Upper lobe of right lung (tissue), 1 donor: ENCODE results near the gene CILP. TPM values are rescaled to one million over a fixed set of nuclear protein-coding genes. Genes with fewer than 3 reads are reported as not detected.
"Not testable (repeated sequence)": the region's sequence is repeated elsewhere in the genome, so short reads cannot be mapped to it uniquely, and the experiment has no call there.

Experiments used
- ATAC-seq: fragments of 200-7000 bp; cut with Tn5 transposase; one replicate; pipeline ENCODE4 v1.9.1; 2020; ENCODE audit warnings: mild to moderate bottlenecking, moderate library complexity
- DNase-seq: peaks from one replicate; pipeline ENCODE4 v3.0.0-alpha.2; 2020
- H3K27ac ChIP-seq: fragments of 200-600 bp; one replicate; pipeline ENCODE4 v1.8.0; 2022
- H3K27me3 ChIP-seq: fragments of 200-600 bp; one replicate; pipeline ENCODE4 v1.8.0; 2022; ENCODE audit warnings: mild to moderate bottlenecking
- H3K36me3 ChIP-seq: fragments of 200-600 bp; one replicate; pipeline ENCODE4 v1.8.0; 2022
- H3K4me1 ChIP-seq: fragments of 200-600 bp; one replicate; pipeline ENCODE4 v1.8.0; 2022
- H3K4me3 ChIP-seq: fragments of 200-600 bp; one replicate; pipeline ENCODE4 v1.8.0; 2022; ENCODE audit warnings: mild to moderate bottlenecking
- H3K9me3 ChIP-seq: fragments of 200-600 bp; one replicate; pipeline ENCODE4 v1.8.0; 2022
- intact Hi-C: fragments of 100-400 bp; cut with DNase I; formaldehyde crosslinking; loops from one replicate; pipeline ENCODE4 v1.11.0; 2022
- total RNA-seq: library from RNA; stranded (reverse); fragmentation: NEBNext Ultra II Directional; extraction: Animal tissue kit (Norgen Biotek cat#: 25700); gene quantifications from one replicate; pipeline ENCODE4 v1.2.1, GENCODE V29; 2021
- TF ChIP-seq, protein P1 (sequence below): fragments of 200-600 bp; IDR thresholded peaks from one replicate; pipeline ENCODE4 v1.8.0; 2022; ENCODE audit warnings: antibody characterized with exemption
- donor health status: DM: no; HTN: yes; CAD: no; lungs with severe emphysema.

The CILP gene
- total RNA-seq, 1 donor from 2014 or later: 1.1 TPM

DNA sequence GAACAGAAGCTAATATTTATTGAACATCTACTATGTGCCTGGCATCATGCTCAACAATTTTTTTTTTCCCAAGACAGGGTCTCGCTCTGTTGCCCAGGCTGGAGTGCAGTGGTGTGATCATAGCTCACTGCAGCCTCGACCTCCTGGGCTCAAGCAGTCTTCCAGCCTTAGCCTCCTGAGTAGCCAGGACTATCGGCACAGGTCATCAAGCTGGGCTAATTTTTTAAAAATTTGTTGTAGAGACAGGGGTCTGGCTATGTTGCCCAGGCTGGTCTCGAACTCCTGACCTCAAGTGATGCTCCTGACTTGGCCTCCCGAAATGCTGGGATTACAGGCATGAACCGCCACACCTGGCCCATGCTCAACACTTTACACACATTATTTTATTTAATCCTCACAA lies 35.7 kb upstream of the CILP start:
- intact Hi-C loops: no loop called here
- no peak for ATAC-seq
- no peaks in the 10 kb centered on the region for H3K4me1 ChIP-seq

DNA sequence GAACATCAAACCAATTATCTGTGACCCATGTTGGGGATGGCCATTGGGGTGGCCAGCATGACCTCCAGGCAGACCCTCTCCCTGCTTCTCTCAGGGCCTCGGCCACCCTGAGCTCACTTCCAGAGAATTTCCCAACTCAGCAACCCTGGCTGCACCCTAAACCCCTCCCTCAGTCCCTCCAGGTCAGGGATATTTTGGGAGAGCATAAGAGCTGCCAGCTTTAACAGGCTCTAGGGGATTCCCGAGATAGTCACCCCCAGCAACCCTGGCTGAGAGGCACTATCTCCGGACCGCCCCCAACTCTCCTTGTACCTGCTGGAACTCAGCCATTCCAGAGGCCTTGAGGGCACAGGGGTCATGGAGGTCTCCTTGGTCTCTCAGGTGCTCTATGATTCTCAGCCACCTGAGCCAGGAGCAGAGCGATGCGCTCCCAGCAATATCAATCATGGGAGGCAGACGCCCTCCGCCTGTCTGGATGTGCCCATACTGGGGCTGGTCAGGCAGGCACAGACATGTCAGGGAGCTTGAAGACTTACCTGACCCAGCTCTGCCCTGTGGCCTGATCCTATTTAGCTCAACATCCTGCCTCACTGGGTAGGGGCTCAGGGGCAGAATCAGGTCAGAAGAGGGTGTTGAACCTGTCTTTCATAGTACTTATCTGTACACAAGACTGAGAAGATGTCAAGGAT lies 34.9 kb upstream of the CILP start:
- intact Hi-C loops: no loop called here
- Histone ChIP-seq H3K9me3 (no peaks in the 10 kb centered on the region), H3K27ac (no peak overlapping the region), H3K4me3 (no peak overlapping the region), H3K36me3 (no peaks in the 10 kb centered on the region), H3K4me1 (no peaks in the 10 kb centered on the region), H3K27me3 (no peaks in the 10 kb centered on the region)
- TF ChIP-seq, protein P1, sequence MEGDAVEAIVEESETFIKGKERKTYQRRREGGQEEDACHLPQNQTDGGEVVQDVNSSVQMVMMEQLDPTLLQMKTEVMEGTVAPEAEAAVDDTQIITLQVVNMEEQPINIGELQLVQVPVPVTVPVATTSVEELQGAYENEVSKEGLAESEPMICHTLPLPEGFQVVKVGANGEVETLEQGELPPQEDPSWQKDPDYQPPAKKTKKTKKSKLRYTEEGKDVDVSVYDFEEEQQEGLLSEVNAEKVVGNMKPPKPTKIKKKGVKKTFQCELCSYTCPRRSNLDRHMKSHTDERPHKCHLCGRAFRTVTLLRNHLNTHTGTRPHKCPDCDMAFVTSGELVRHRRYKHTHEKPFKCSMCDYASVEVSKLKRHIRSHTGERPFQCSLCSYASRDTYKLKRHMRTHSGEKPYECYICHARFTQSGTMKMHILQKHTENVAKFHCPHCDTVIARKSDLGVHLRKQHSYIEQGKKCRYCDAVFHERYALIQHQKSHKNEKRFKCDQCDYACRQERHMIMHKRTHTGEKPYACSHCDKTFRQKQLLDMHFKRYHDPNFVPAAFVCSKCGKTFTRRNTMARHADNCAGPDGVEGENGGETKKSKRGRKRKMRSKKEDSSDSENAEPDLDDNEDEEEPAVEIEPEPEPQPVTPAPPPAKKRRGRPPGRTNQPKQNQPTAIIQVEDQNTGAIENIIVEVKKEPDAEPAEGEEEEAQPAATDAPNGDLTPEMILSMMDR: no peak
- no peak for DNase-seq
- no peak for ATAC-seq

More for the DNA sequence above, 35.7 kb upstream of the CILP start:
- Histone ChIP-seq H3K27me3 (no peaks in the 10 kb centered on the region), H3K27ac (no peak overlapping the region), H3K36me3 (no peaks in the 10 kb centered on the region), H3K4me3 (no peak overlapping the region), H3K9me3 (no peaks in the 10 kb centered on the region)
- TF ChIP-seq, protein P1: no peak
- no peak for DNase-seq

DNA sequence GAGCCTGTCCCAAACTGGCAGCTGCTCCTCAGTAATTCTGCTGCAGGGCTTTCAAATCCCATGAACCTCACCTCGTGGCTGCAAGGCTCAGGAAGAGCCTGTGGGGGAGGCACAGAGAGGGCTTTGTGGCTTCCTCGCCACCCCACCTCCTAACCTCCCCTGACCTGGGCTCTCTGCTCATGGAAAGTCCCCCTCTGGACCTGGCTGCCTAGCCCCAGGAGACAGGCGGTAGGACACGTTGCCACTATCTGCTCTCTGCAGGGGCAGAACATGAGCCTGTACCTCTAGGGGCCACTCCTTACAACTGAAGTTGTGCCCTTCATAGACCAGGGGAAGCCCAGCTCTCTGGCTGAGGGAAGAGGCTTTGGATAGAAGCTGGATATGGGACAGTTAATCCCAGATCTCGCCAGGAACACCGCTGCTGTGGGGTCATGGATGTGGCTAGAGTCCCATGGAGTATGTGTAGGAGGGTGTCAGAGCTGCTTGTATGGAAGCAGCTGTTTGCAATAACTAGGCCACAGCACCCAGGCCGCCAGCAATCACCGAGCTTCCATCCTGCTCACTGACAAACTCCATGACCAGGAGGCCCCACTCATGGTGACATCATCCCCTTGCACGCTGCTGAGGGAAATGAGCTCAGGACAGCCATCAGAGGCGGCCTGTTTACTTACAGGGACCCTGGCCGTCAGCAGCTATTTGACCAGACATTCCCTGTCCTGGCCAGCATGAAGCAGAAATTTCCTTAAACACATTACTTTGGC lies 34.0 kb upstream of the CILP start:
- ATAC-seq (peak; percentile 12), DNase-seq (no peak)
- no peaks in the 10 kb centered on the region for H3K9me3 ChIP-seq
- H3K4me3 ChIP-seq: no peak overlapping the region
- H3K27ac ChIP-seq: no peak overlapping the region
- TF ChIP-seq, protein P1: no peak
- H3K36me3 ChIP-seq: no peaks in the 10 kb centered on the region
- intact Hi-C loops: no loop called here
- no peaks in the 10 kb centered on the region for H3K27me3 ChIP-seq
- no peaks in the 10 kb centered on the region for H3K4me1 ChIP-seq

DNA sequence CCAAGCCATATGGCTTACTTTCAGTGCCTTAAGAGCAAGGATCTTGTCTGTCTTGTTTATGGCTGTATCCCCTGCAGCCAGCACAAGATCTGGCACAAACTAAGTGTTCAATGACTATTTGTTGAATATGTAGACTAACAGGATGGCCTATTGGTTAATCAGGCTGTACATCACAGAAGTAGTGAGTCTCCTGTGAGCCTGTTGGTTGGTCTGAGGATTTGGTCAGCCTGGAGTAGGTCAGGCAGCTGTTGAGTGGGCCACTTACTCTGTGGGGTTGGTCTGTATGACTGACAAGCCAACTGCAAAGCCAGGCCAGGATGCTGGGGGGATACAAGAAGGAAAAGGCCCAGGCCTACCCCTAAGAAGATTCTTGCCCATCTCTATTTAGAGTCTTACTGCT lies 33.4 kb upstream of the CILP start:
- Histone ChIP-seq H3K27me3 (no peaks in the 10 kb centered on the region), H3K4me3 (no peak overlapping the region), H3K27ac (no peak overlapping the region), H3K9me3 (no peaks in the 10 kb centered on the region), H3K36me3 (no peaks in the 10 kb centered on the region), H3K4me1 (no peaks in the 10 kb centered on the region)
- ATAC-seq: no peak
- TF ChIP-seq, protein P1: no peak
- intact Hi-C loops: no loop called here
- no peak for DNase-seq

DNA sequence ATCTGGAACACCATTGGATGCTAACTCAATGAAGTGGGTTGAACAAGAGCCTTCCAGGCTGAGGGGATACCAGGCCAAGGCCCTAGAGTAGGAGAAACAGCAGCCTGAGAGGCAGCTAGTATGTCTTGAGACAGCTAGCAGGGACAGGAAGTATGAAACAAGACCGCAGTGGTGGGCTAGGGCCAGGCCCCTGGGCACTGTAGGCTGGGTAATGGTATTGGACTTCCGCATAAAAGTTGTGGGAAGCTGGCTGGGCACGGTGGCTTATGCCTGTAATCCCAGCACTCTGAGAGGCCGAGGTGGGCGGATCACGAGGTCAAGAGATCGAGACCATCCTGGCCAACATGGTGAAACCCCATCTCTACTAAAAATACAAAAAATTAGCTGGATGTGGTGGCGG lies 25.2 kb upstream of the CILP start:
- H3K27ac ChIP-seq, ATAC-seq, H3K4me3 ChIP-seq, H3K9me3 ChIP-seq, DNase-seq, H3K36me3 ChIP-seq, H3K27me3 ChIP-seq, intact Hi-C loops, H3K4me1 ChIP-seq: not testable (repeated sequence)

DNA sequence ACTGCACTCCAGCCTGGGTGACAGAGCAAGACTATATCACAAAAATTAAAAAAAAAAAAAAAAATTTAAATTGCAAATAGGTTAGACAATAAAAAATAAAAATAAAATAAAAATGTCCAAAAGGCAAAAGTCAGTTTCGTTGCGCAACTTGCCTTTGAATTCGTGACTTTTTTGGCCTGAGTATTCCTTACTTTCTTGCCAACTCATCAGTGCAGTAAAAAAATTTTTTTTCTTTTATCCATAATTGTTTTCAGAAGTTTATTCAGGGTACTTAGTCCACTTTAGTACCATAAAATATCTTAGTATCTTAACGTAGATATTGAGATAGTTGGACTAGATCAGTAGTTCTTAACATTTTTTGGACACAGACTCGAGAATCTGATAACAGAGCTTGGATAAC lies 22.4 kb upstream of the CILP start:
- no peaks in the 10 kb centered on the region for H3K9me3 ChIP-seq
- ATAC-seq (no peak), DNase-seq (no peak)
- H3K27me3 ChIP-seq: no peaks in the 10 kb centered on the region
- intact Hi-C loops: no loop called here
- no peak overlapping the region for H3K4me3 ChIP-seq
- H3K4me1 ChIP-seq: no peaks in the 10 kb centered on the region
- no peak overlapping the region for H3K27ac ChIP-seq
- H3K36me3 ChIP-seq: no peaks in the 10 kb centered on the region
- TF ChIP-seq, protein P1: no peak
